A549 (cell line): Measurements from ENCODE around the gene ARG2.

Source experiments
- BHLHE40 ChIP-seq: IDR thresholded peaks from 2 replicates; pipeline ENCODE4 v1.6.1; 2012; ENCODE audit warnings: low read depth, low read length, inconsistent platforms
- CEBPB ChIP-seq, 2 experiments: fragments of >200 bp in 1 of 2; sonication (Bioruptor Twin) in 1 of 2; formaldehyde crosslinking in 1 of 2; IDR thresholded peaks; 2 replicates each; pipeline ENCODE4 v1.6.1; 2012 to 2016
- CHD2 ChIP-seq: fragments of 150-350 bp; IDR thresholded peaks from 2 replicates; pipeline ENCODE4 v1.6.1; 2014; ENCODE audit warnings: low read length; ENCODE audit not compliant: partially characterized antibody
- CHD4 ChIP-seq: fragments of 200-600 bp; sonication (generic); IDR thresholded peaks from 2 replicates; pipeline ENCODE4 v1.6.1; 2016; ENCODE audit warnings: antibody characterized with exemption, mild to moderate bottlenecking, borderline replicate concordance
- CTCF ChIP-seq: fragments of >200 bp; sonication (Bioruptor Twin); formaldehyde crosslinking; IDR thresholded peaks from 3 replicates; pipeline ENCODE4 v1.5.1; 2016
- NFE2L2 ChIP-seq: fragments of 150-350 bp; conservative IDR thresholded peaks from 2 replicates; pipeline ENCODE4 v1.6.1; 2014; ENCODE audit warnings: low read length
- PBX3 ChIP-seq: IDR thresholded peaks from 2 replicates; pipeline ENCODE4 v1.6.1; 2012
- PHF8 ChIP-seq: fragments of 200-600 bp; sonication (generic); IDR thresholded peaks from 2 replicates; pipeline ENCODE4 v1.6.1; 2016; ENCODE audit warnings: low read depth, mild to moderate bottlenecking, antibody characterized with exemption, moderate library complexity, borderline replicate concordance
- POLR2A ChIP-seq: IDR thresholded peaks from 2 replicates; pipeline ENCODE4 v1.6.1; 2012; ENCODE audit warnings: mild to moderate bottlenecking, low read length
- RCOR1 ChIP-seq: fragments of 150-350 bp; IDR thresholded peaks from 2 replicates; pipeline ENCODE4 v1.6.1; 2014; ENCODE audit warnings: antibody characterized with exemption, low read length, low read depth
- SMC3 ChIP-seq: fragments of >200 bp; sonication (Bioruptor Twin); formaldehyde crosslinking; IDR thresholded peaks from 3 replicates; pipeline ENCODE4 v1.6.1; 2018; ENCODE audit warnings: inconsistent platforms

GRCh38 chr14:67643713-67644112, 24.0 kb downstream of the ARG2 start:
- no peak for TF ChIP-seq CTCF
- no peak for TF ChIP-seq CEBPB (IDR thresholded peaks at IDR 0.05)
- TF ChIP-seq PBX3 = no peak
- TF ChIP-seq NFE2L2 = no peak
- no peak for TF ChIP-seq CHD4
- TF ChIP-seq BHLHE40 = no peak
- no peak for TF ChIP-seq POLR2A
- TF ChIP-seq CHD2 = no peak
- no peak for TF ChIP-seq SMC3
- no peak for TF ChIP-seq PHF8
- TF ChIP-seq RCOR1 = no peak
